Tibial nerve (tissue), 4 donors: ENCODE results near the gene GFRA4. TPM values are rescaled to one million over a fixed set of nuclear protein-coding genes. Genes with fewer than 3 reads are reported as not detected.

Experiments used
- DNase-seq, 2 donors: peaks; one replicate each; pipeline ENCODE4 v3.0.0-alpha.2; 2019; ENCODE audit warnings: low spot score in 2 of 2
- H3K27ac ChIP-seq, 4 donors: fragments of 200-600 bp; sonication (generic) in 3 of 4; one replicate each; pipeline ENCODE4 v1.5.1; 2017 to 2019; ENCODE audit warnings: mild to moderate bottlenecking in 1 of 4
- H3K27me3 ChIP-seq, 2 donors: fragments of 200-600 bp; sonication (generic) in 1 of 2; one replicate each; pipeline versions ENCODE4 v1.5.1 to v1.6.0; 2017 to 2019
- H3K36me3 ChIP-seq, 3 donors: fragments of 200-600 bp; sonication (generic); one replicate each; pipeline ENCODE4 v1.5.1; 2018 to 2019
- H3K4me1 ChIP-seq, 4 donors: fragments of 200-600 bp; sonication (generic) in 3 of 4; one replicate each; pipeline ENCODE4 v1.5.1; 2017 to 2019
- H3K4me3 ChIP-seq, 4 donors: fragments of 200-600 bp; sonication (generic) in 3 of 4; one replicate each; pipeline ENCODE4 v1.5.1; 2017 to 2019; ENCODE audit warnings: mild to moderate bottlenecking in 1 of 4, moderate library complexity in 1 of 4
- H3K9me3 ChIP-seq, 4 donors: fragments of 200-600 bp; sonication (generic) in 3 of 4; one replicate each; pipeline ENCODE4 v1.5.1; 2017 to 2019
- EP300 ChIP-seq, 2 donors: sonication (generic); formaldehyde crosslinking; IDR thresholded peaks; one replicate each; pipeline ENCODE4 v1.6.1; 2017; ENCODE audit warnings: antibody characterized with exemption in 2 of 2, mild to moderate bottlenecking in 1 of 2
- POLR2A ChIP-seq, 2 donors: fragments of 450-650 bp; IDR thresholded peaks; one replicate each; pipeline ENCODE4 v1.6.1; 2017; ENCODE audit warnings: antibody characterized with exemption in 2 of 2, mild to moderate bottlenecking in 2 of 2, moderate library complexity in 2 of 2
- WGBS, 2 donors: methylation state at CpG; one replicate each; pipeline ENCODE4 v1.1.5; 2018; 5-methylcytosine and 5-hydroxymethylcytosine counted together
- total RNA-seq, 4 donors: library from RNA; depleted of rRNA; stranded (reverse); fragments of >200 nt; gene quantifications; one replicate each; pipeline ENCODE4 v1.1.0, GENCODE V29; 2016
- TF ChIP-seq, protein P1 (sequence below), 5 experiments: fragments of 200-600 bp in 3 of 5; fragments of 450-650 bp in 2 of 5; sonication (generic) in 3 of 5; IDR thresholded peaks; one replicate each; pipeline ENCODE4 v1.5.1; 2016 to 2019; ENCODE audit warnings: antibody characterized with exemption in 5 of 5, mild to moderate bottlenecking in 3 of 5, moderate library complexity in 2 of 5

Gene GFRA4
- total RNA-seq, 4 donors from 2014 or later = not detected

DNA sequence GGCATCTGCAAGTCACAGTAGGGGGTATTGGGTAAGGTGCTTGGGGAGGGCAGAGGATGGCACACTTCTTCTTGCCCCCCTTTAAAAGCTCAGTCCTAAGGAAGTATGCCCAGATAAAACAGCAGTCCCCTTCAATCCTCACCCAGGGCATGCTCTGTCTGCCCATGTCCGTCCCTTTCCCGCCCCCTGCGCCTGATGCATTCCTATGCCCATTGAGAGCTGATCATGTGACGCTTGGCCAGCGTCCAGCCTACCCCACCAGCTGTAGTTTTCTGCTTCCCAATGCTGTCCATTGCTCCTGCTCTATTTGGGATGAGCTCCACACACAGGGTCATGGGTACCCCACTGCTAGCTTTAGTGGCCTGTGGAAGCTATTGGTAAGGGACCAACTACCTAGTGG lies 40.9 kb upstream of the GFRA4 start:
- no peaks in the 10 kb centered on the region for H3K9me3 ChIP-seq
- DNase-seq = no peak
- H3K27ac ChIP-seq = no peak overlapping the region
- H3K4me3 ChIP-seq = no peak overlapping the region
- WGBS, 2 donors = 37 to 57% methylated on average over 5 of the region's 5 CpGs
- H3K4me1 ChIP-seq = no peaks in the 10 kb centered on the region
- H3K27me3 ChIP-seq = no peaks in the 10 kb centered on the region
- no peaks in the 10 kb centered on the region for H3K36me3 ChIP-seq
- TF ChIP-seq EP300 (IDR thresholded peaks at IDR 0.05) (no peak), POLR2A (IDR thresholded peaks at IDR 0.05) (no peak)
- TF ChIP-seq, protein P1, sequence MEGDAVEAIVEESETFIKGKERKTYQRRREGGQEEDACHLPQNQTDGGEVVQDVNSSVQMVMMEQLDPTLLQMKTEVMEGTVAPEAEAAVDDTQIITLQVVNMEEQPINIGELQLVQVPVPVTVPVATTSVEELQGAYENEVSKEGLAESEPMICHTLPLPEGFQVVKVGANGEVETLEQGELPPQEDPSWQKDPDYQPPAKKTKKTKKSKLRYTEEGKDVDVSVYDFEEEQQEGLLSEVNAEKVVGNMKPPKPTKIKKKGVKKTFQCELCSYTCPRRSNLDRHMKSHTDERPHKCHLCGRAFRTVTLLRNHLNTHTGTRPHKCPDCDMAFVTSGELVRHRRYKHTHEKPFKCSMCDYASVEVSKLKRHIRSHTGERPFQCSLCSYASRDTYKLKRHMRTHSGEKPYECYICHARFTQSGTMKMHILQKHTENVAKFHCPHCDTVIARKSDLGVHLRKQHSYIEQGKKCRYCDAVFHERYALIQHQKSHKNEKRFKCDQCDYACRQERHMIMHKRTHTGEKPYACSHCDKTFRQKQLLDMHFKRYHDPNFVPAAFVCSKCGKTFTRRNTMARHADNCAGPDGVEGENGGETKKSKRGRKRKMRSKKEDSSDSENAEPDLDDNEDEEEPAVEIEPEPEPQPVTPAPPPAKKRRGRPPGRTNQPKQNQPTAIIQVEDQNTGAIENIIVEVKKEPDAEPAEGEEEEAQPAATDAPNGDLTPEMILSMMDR (IDR thresholded peaks at IDR 0.05) = no peak

GRCh38 chr20:3702611-3703391 lies 39.6 kb upstream of the GFRA4 start:
- Histone ChIP-seq H3K27ac (no peak overlapping the region), H3K9me3 (no peaks in the 10 kb centered on the region), H3K4me3 (no peak overlapping the region), H3K27me3 (no peaks in the 10 kb centered on the region), H3K36me3 (no peaks in the 10 kb centered on the region), H3K4me1 (no peaks in the 10 kb centered on the region)
- no peak for TF ChIP-seq POLR2A (IDR thresholded peaks at IDR 0.05)
- TF ChIP-seq, protein P1 (IDR thresholded peaks at IDR 0.05) = no peak
- no peak for TF ChIP-seq EP300 (IDR thresholded peaks at IDR 0.05)
- WGBS, 2 donors = 92 to 96% methylated on average over 11 of the region's 11 CpGs
- no peak for DNase-seq

DNA sequence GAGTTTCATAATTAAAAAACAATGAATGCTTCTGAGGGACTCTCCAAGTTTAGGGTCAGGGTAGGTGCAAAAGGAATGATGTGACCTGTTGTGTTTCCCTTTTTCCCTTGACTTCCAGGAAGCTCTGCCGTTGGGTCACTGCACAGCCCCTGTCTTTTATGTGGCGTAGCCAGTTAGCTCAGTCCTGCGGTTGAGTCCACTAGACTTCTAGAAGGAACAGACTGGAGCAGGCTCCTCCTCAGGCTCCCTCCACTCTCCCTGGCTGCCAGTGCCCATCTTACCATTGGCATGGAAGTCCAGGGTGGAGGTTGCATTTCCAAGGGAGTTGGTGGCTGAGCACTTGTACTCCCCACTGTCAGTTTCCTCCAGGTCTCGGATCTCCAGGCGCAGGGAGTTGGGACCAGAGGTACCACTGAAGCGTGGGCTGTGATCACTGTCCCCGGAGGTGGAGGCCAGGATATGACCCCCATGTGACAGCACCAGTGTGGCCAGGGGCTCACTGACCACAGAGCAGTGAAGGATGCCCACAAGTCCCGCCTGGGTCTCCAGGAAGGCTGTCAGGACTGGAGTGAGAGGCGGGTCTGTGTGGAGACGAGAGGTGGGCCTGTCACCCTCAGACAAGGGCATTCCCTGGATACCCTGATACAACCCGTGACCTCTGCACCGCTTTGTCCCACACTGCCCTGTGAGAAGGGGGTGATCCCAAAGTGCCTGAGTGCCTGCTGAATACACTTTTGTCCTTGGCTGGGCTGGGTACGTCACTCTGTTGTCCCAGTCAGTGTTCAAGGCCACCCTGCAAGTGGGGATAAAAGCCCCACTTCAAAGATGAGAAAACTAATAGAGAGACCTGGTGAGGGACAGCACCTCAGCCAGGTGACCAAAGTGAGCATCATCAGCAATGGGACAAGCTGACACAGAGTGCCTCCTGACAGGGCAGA lies 38.1 kb upstream of the GFRA4 start:
- Histone ChIP-seq H3K36me3 (no peaks in the 10 kb centered on the region), H3K4me3 (no peak overlapping the region), H3K4me1 (no peaks in the 10 kb centered on the region), H3K27ac (no peak overlapping the region), H3K9me3 (peaks cover 0 to 5% (median 0%) of the 10 kb centered on the region in 4 donors), H3K27me3 (no peaks in the 10 kb centered on the region)
- no peak for DNase-seq
- no peak for TF ChIP-seq POLR2A (IDR thresholded peaks at IDR 0.05)
- TF ChIP-seq, protein P1 (IDR thresholded peaks at IDR 0.05) = no peak
- no peak for TF ChIP-seq EP300 (IDR thresholded peaks at IDR 0.05)
- WGBS, 2 donors = 82 to 86% methylated on average over 9 to 12 of the region's 13 CpGs

DNA sequence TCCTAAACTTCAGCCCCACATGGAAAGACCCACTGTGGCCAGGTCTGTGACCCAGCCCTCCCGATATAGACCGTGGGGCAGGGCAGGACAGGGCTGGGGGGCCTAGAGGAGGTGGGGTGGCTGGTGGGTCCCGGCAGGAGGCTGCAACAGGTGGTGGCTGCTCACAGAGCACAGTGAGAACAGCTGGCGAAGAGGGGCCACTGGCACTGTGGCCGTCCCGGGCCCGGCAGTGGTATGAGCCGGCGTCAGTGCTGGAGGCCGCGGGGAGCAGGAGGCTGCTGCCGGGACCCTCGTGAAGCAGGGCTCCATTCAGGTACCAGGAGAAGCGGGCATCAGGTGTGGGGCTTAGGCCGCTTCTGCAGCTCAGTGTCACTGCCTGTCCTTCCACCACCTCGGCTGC lies 35.8 kb upstream of the GFRA4 start:
- WGBS, 2 donors = 85 to 89% methylated on average over 11 to 16 of the region's 16 CpGs
- Histone ChIP-seq H3K36me3 (no peaks in the 10 kb centered on the region), H3K4me3 (no peak overlapping the region), H3K4me1 (no peaks in the 10 kb centered on the region), H3K27me3 (no peaks in the 10 kb centered on the region), H3K9me3 (peaks cover 0 to 8% (median 0%) of the 10 kb centered on the region in 4 donors), H3K27ac (no peak overlapping the region)
- no peak for DNase-seq
- TF ChIP-seq POLR2A (IDR thresholded peaks at IDR 0.05) (no peak), EP300 (IDR thresholded peaks at IDR 0.05) (no peak)
- TF ChIP-seq, protein P1 (IDR thresholded peaks at IDR 0.05) = no peak

DNA sequence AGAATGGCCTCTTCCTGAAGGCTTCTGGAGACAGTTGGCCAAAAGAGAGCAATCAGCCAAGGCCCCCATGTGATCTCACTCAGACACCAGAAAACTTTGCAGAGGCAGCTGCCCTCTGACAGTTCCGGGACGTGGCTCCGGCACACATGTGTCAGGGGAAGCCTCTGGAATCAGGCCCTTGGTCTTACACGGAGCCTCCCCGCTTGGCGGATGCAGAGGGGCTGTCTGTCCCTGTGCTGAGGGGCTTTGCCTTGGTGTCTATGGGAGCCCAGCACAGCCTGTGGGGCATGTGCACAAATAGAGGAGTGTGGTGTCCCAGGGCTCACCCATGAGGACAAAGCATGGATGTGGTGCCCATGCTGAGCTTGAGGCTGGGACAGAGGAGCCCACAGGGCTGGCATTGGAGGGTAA lies 35.4 kb upstream of the GFRA4 start:
- WGBS, 2 donors = 57 to 62% methylated on average over 3 to 6 of the region's 6 CpGs
- Histone ChIP-seq H3K4me1 (no peaks in the 10 kb centered on the region), H3K9me3 (peaks cover 0 to 8% (median 0%) of the 10 kb centered on the region in 4 donors), H3K27me3 (no peaks in the 10 kb centered on the region), H3K4me3 (no peak overlapping the region), H3K27ac (no peak overlapping the region), H3K36me3 (no peaks in the 10 kb centered on the region)
- TF ChIP-seq, protein P1 (IDR thresholded peaks at IDR 0.05) = no peak
- no peak for TF ChIP-seq POLR2A (IDR thresholded peaks at IDR 0.05)
- no peak for TF ChIP-seq EP300 (IDR thresholded peaks at IDR 0.05)
- no peak for DNase-seq
